Gastrocnemius medialis (tissue), 4 donors: ENCODE measurements around the gene ADD2.

Experiments used
- POLR2A ChIP-seq, 2 donors: fragments of 450-650 bp; IDR thresholded peaks; one replicate each; pipeline ENCODE4 v1.6.1; 2017; ENCODE audit warnings: antibody characterized with exemption in 2 of 2, mild to moderate bottlenecking in 2 of 2, moderate library complexity in 2 of 2
- TF ChIP-seq, protein P1 (sequence below), 5 experiments: fragments of 450-650 bp in 3 of 5; fragments of 200-600 bp in 2 of 5; sonication (generic) in 2 of 5; IDR thresholded peaks in 4 of 5; conservative IDR thresholded peaks in 1 of 5; 1 replicate in 4 of 5; 2 replicates in 1 of 5; pipeline ENCODE4 v1.5.1; 2016 to 2019; ENCODE audit warnings: antibody characterized with exemption in 5 of 5, mild to moderate bottlenecking in 3 of 5, moderate library complexity in 3 of 5

DNA sequence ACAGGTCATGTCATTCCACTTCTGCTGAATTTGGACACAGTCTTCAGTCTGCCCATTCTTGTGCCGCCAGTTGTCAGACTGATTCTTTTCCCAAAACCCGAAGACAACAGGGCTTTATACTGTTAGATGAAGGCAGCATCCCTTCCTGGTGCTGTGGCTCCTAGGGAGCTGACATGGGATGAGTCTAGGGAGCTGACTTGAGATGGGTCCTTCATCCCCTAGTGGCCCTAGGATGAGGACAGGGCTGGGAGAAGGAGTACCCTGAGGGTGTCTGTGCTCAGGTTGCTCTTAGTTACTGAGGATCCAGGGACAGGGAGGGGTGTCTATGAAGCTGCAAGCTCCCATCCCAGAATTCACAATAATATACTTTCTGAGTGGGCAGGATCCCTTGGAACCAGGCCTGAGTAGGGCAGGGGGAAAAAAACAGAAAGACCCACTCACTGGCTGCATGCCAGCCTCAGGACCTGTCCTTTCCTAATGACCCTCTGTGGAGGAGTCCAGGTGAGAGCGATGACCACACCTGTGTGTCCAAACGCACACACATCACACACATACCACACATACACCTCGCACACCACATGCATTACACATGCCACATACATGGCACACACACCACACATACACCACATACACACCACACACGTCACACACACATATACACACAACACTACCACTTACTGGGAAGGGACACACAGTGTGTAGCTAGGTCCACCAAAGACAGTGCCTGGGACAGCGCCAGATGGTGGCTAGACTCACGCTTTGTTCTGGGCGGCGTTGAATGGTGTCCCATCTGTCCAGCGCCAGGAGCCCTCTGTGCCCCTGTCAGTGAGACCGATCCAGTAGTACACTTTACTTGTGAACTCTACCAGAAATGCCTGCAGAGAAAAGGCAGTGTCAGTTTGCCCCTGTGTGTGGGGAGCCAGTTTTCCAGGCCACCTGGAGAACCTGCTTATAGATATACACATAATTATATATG is 41.3 kb upstream of the ADD2 start:
- TF ChIP-seq, protein P1, sequence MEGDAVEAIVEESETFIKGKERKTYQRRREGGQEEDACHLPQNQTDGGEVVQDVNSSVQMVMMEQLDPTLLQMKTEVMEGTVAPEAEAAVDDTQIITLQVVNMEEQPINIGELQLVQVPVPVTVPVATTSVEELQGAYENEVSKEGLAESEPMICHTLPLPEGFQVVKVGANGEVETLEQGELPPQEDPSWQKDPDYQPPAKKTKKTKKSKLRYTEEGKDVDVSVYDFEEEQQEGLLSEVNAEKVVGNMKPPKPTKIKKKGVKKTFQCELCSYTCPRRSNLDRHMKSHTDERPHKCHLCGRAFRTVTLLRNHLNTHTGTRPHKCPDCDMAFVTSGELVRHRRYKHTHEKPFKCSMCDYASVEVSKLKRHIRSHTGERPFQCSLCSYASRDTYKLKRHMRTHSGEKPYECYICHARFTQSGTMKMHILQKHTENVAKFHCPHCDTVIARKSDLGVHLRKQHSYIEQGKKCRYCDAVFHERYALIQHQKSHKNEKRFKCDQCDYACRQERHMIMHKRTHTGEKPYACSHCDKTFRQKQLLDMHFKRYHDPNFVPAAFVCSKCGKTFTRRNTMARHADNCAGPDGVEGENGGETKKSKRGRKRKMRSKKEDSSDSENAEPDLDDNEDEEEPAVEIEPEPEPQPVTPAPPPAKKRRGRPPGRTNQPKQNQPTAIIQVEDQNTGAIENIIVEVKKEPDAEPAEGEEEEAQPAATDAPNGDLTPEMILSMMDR (IDR thresholded peaks at IDR 0.05 in 4 of 5, conservative IDR thresholded peaks at IDR 0.05 in 1 of 5): no peak
- TF ChIP-seq POLR2A (IDR thresholded peaks at IDR 0.05): no peak
